Panc1 (cell line): ENCODE results near the gene MINK1. TPM values are rescaled to one million over a fixed set of nuclear protein-coding genes. Genes with fewer than 3 reads are reported as not detected.
"Not testable (repeated sequence)": the region's sequence is repeated elsewhere in the genome, so short reads cannot be mapped to it uniquely, and the experiment has no call there.

Experiments
- ATAC-seq: fragments of 200-7000 bp; cut with Tn5 transposase; 2 replicates; pipeline ENCODE4 v1.9.1; 2020; ENCODE audit warnings: mild to moderate bottlenecking, moderate library complexity
- BruUV-seq: library from RNA; stranded (reverse); fragments of 400-500 nt; replicated peaks from 2 replicates; lab custom pipeline; 2021; lab: Mats Ljungman, UMichigan
- CTCF ChIA-PET: fragments of 300-600 bp; sonication (Branson Sonifier 250); formaldehyde crosslinking; loops from one replicate; lab custom pipeline; 2022; ENCODE audit warnings: antibody characterized with exemption; lab: Charles Lee
- POLR2A ChIA-PET: fragments of 300-600 bp; sonication (Branson Sonifier 250); formaldehyde crosslinking; loops from one replicate; lab custom pipeline; 2022; ENCODE audit warnings: antibody characterized with exemption; lab: Charles Lee
- DNase-seq: peaks from one replicate; pipeline ENCODE4 v3.0.0-alpha.2; 2010; ENCODE audit warnings: low read depth, low spot score
- H3K27ac ChIP-seq: 2 replicates; pipeline ENCODE4 v1.5.1; 2011; ENCODE audit warnings: mild to moderate bottlenecking, low read length, inconsistent platforms
- H3K27me3 ChIP-seq: fragments of 200-500 bp; sonication (Bioruptor generic); 2 replicates; pipeline ENCODE4 v1.6.0; 2014; ENCODE audit warnings: low read length, inconsistent platforms; ENCODE audit not compliant: control insufficient read depth, insufficient read depth
- H3K36me3 ChIP-seq: fragments of 200-500 bp; sonication (Bioruptor generic); 2 replicates; pipeline ENCODE4 v1.5.1; 2014; ENCODE audit warnings: inconsistent platforms, mild to moderate bottlenecking, low read length, moderate library complexity; ENCODE audit not compliant: control insufficient read depth, insufficient read depth
- H3K4me1 ChIP-seq: 2 replicates; pipeline ENCODE4 v1.5.1; 2011; ENCODE audit warnings: inconsistent platforms, mild to moderate bottlenecking, low read length, moderate library complexity; ENCODE audit not compliant: control insufficient read depth, insufficient read depth
- H3K4me3 ChIP-seq, 2 experiments: 2 replicates each; pipeline ENCODE4 v1.5.1; 2011 to 2012; ENCODE audit warnings: low read depth in 2 of 2, low read length in 2 of 2, mild to moderate bottlenecking in 2 of 2, inconsistent platforms in 1 of 2, moderate library complexity in 1 of 2
- H3K9me3 ChIP-seq: fragments of 200-500 bp; sonication (Bioruptor generic); 2 replicates; pipeline ENCODE4 v1.5.1; 2014; ENCODE audit warnings: low read depth, mild to moderate bottlenecking, inconsistent platforms, low read length, moderate library complexity; ENCODE audit not compliant: control insufficient read depth, insufficient read depth
- POLR2AphosphoS5 ChIP-seq: IDR thresholded peaks from 2 replicates; pipeline ENCODE4 v1.6.1; 2012; ENCODE audit warnings: mild to moderate bottlenecking, low read depth, low read length, moderate library complexity
- REST ChIP-seq, 2 experiments: IDR thresholded peaks; 2 replicates each; pipeline ENCODE4 v1.6.1; 2011 to 2012; ENCODE audit warnings: low read depth in 2 of 2, control low read depth in 1 of 2, low read length in 1 of 2, mild to moderate bottlenecking in 1 of 2, moderate library complexity in 1 of 2; ENCODE audit not compliant: insufficient read depth in 1 of 2
- SIN3A ChIP-seq: IDR thresholded peaks from 2 replicates; pipeline ENCODE4 v1.6.1; 2012; ENCODE audit warnings: low read depth, mild to moderate bottlenecking, low read length, moderate library complexity, borderline replicate concordance; ENCODE audit not compliant: insufficient read depth
- TCF7L2 ChIP-seq: IDR thresholded peaks from 2 replicates; pipeline ENCODE4 v1.6.1; 2011; ENCODE audit warnings: mild to moderate bottlenecking, low read depth, low read length, inconsistent platforms
- in situ Hi-C: cut with HindIII; loops from 2 replicates; pipeline ENCODE4 v1.10.0; 2016; ENCODE audit warnings: low sequenced_read_pairs, low pct_unique_long_range_greater_than_20kb
- intact Hi-C: fragments of 100-400 bp; cut with micrococcal nuclease; formaldehyde crosslinking; loops from one replicate; pipeline ENCODE4 v1.10.0; 2022; ENCODE audit not compliant: unreplicated experiment
- total RNA-seq: library from RNA; stranded (reverse); gene quantifications from one replicate; pipeline ENCODE4 v1.2.1, GENCODE V29; 2021; ENCODE audit not compliant: unreplicated experiment
- TF ChIP-seq, protein P1 (sequence below): fragments of 450-650 bp; IDR thresholded peaks from 2 replicates; pipeline ENCODE4 v1.5.1; 2017; ENCODE audit warnings: mild to moderate bottlenecking

MINK1 gene
- total RNA-seq, 1 experiment from 2014 or later: 78.2 TPM

DNA sequence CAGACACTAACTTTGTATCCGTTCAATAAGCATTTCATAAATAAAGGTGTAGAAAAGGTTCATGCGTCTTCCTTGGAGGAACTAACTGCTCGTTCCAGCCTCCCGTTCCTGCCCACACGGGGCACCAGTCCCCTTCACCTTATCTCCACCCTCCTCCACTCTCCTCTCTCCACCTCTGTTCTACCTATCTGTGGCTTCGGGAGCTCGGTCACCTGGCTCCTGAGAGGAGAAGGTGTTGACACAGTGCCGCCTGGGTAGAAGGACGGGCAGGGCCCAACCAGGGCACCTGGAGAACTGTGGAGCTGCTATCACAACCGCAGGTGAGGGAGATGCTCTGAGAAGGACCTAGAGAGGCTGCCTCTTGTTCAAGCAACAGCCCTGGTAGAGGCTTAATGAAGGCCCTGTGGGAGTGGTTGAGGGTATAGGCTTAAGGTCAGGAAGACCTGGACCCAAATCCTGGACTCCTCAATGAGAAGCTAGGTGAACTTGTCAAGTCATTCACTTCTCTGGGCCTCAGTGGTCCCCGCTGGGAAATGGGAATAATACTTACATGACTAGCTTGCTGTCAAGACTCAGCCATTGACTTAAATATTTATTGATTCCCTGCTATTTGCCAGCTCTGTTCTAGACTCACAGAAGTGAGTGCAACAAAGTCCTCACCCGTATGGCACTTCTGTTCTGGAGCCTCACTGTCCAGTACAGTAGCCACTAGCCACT is 9.6 kb upstream of the MINK1 start:
- in situ Hi-C loops (no loop called here), intact Hi-C loops (no loop called here)
- H3K27ac ChIP-seq: no peak overlapping the region
- TF ChIP-seq SIN3A: no peak
- no peak for TF ChIP-seq POLR2AphosphoS5
- no peak for TF ChIP-seq REST (IDR thresholded peaks at IDR 0.05; ENCODE audit: insufficient read depth in 1 of 2, low read depth in 2 of 2, low read length in 1 of 2)
- no peak for TF ChIP-seq TCF7L2
- TF ChIP-seq, protein P1, sequence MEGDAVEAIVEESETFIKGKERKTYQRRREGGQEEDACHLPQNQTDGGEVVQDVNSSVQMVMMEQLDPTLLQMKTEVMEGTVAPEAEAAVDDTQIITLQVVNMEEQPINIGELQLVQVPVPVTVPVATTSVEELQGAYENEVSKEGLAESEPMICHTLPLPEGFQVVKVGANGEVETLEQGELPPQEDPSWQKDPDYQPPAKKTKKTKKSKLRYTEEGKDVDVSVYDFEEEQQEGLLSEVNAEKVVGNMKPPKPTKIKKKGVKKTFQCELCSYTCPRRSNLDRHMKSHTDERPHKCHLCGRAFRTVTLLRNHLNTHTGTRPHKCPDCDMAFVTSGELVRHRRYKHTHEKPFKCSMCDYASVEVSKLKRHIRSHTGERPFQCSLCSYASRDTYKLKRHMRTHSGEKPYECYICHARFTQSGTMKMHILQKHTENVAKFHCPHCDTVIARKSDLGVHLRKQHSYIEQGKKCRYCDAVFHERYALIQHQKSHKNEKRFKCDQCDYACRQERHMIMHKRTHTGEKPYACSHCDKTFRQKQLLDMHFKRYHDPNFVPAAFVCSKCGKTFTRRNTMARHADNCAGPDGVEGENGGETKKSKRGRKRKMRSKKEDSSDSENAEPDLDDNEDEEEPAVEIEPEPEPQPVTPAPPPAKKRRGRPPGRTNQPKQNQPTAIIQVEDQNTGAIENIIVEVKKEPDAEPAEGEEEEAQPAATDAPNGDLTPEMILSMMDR: no peak
- no peaks in the 10 kb centered on the region for H3K27me3 ChIP-seq
- DNase-seq (no peak), ATAC-seq (peak; percentile 42; the same call in 1 of the 2 replicates)
- no peaks in the 10 kb centered on the region for H3K4me1 ChIP-seq
- no peaks in the 10 kb centered on the region for H3K9me3 ChIP-seq
- POLR2A ChIA-PET: interaction anchor here (0.7 kb wide), 1 partner anchor 63 kb away, joined by 5 read pairs; no protein-coding TSS in a partner anchor
- no peak overlapping the region for H3K4me3 ChIP-seq
- H3K36me3 ChIP-seq: no peaks in the 10 kb centered on the region
- BruUV-seq: no TSS peak
- CTCF ChIA-PET: interaction anchor here (0.5 kb wide), 1 partner anchor 68 kb away, joined by 6 read pairs; no protein-coding TSS in a partner anchor

DNA sequence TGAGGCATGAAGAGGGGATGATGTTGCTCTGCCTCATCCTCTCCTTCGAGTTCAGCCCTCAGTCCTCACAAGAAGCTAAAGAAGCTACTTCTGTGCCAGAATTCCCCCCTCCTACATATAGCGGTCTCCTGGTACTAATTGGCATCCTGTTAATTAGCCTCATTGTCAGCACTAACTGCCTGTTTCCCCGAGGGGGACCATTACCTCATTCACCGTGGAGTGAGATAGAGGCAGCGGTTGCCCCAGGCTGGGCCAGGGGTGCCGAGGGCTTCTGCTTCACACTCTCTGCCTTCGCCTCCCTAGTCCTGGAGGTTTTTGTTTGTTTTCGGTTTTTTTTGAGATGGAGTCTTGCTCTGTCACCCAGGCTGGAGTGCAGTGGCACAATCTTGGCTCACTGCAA is 5.7 kb upstream of the MINK1 start:
- no peaks in the 10 kb centered on the region for H3K36me3 ChIP-seq
- H3K4me1 ChIP-seq: no peaks in the 10 kb centered on the region
- DNase-seq (no peak), ATAC-seq (no peak)
- CTCF ChIA-PET: no interaction called here
- no peak overlapping the region for H3K27ac ChIP-seq
- no peaks in the 10 kb centered on the region for H3K27me3 ChIP-seq
- no peaks in the 10 kb centered on the region for H3K9me3 ChIP-seq
- TF ChIP-seq POLR2AphosphoS5 (no peak), REST (IDR thresholded peaks at IDR 0.05; ENCODE audit: insufficient read depth in 1 of 2, low read depth in 2 of 2, low read length in 1 of 2) (no peak)
- TF ChIP-seq, protein P1: no peak
- no peak overlapping the region for H3K4me3 ChIP-seq
- intact Hi-C loops (no loop called here), in situ Hi-C loops (no loop called here)
- POLR2A ChIA-PET: no interaction called here
- no TSS peak for BruUV-seq

DNA sequence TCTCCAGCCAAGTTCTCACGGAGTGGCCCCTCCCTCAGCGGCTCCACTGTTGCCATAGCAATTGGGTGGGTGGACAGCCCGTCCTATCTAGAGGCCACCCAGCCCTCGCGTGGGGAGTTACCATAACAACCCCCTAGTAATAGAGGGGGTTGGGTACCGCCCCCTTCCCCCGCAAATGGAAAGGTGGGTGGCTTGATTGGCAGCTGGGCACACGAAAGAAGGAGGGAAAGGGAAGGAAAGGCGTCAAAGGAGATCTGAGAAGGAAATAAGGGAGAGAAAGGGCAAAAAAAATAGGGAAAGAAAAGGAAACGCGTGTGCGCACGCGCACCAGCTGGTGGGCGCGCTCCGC is 337 bp upstream of the MINK1 start:
- POLR2A ChIA-PET, H3K9me3 ChIP-seq, CTCF ChIA-PET, BruUV-seq, intact Hi-C loops, in situ Hi-C loops, H3K27me3 ChIP-seq, H3K36me3 ChIP-seq, DNase-seq, H3K4me1 ChIP-seq: not testable (repeated sequence)
- peak overlapping the region; percentile 81 for H3K27ac ChIP-seq
- H3K4me3 ChIP-seq: peak overlapping the region; percentile 73 to 86
- peak; percentile 32; the same call in 1 of the 2 replicates for ATAC-seq
